Ovary (tissue), 3 donors: Measurements from ENCODE around the gene CALML5.

Experiments
- CTCF ChIP-seq, 3 donors: fragments of 450-650 bp in 2 of 3; fragments of 200-600 bp in 1 of 3; IDR thresholded peaks; one replicate each; pipeline versions ENCODE4 v1.5.1 to v1.8.0; 2016 to 2022; ENCODE audit warnings: antibody characterized with exemption in 3 of 3, mild to moderate bottlenecking in 1 of 3
- EP300 ChIP-seq: sonication (generic); formaldehyde crosslinking; IDR thresholded peaks from one replicate; pipeline ENCODE4 v1.6.1; 2017; ENCODE audit warnings: antibody characterized with exemption
- donor health status: DM: no; HTN: no; CAD: no.

GRCh38 chr10:5492929-5493576 is 6.3 kb downstream of the CALML5 start:
- TF ChIP-seq CTCF (IDR thresholded peaks at IDR 0.05) (no peak), EP300 (no peak)
